ENCODE data around the gene PP2D1.

- TF ChIP-seq CTCF (IDR thresholded peaks at IDR 0.05; ENCODE audit: low read depth, low read length): no peak
- no peak for TF ChIP-seq POLR2A (IDR thresholded peaks at IDR 0.05; ENCODE audit: extremely low read depth, insufficient read length)
These were observed 71.4 kb downstream of the PP2D1 start for GRCh38 chr3:19940643-19941042.
